H1 (cell line): Measurements from ENCODE around the gene ITGB5.

Experiments
- BCL11A ChIP-seq, 2 experiments: IDR thresholded peaks; one replicate each; pipeline ENCODE4 v1.6.1; 2011; ENCODE audit warnings: low read depth in 2 of 2, low read length in 2 of 2, mild to moderate bottlenecking in 2 of 2
- CTCF ChIP-seq, 3 experiments: IDR thresholded peaks; 1 replicate in 2 of 3; 2 replicates in 1 of 3; pipeline versions ENCODE4 v1.5.1 to v1.6.1; 2011; ENCODE audit warnings: low read length in 3 of 3, mild to moderate bottlenecking in 3 of 3, inconsistent platforms in 2 of 3, low read depth in 1 of 3, moderate library complexity in 1 of 3; ENCODE audit not compliant: insufficient read depth in 1 of 3; ENCODE audit errors: control extremely low read depth in 1 of 3
- EP300 ChIP-seq, 2 experiments: IDR thresholded peaks; 1 replicate in 1 of 2; 2 replicates in 1 of 2; pipeline ENCODE4 v1.6.1; 2011 to 2012; ENCODE audit warnings: low read depth in 2 of 2, low read length in 2 of 2, mild to moderate bottlenecking in 2 of 2, borderline replicate concordance in 1 of 2, inconsistent platforms in 1 of 2, moderate library complexity in 1 of 2
- EZH2 ChIP-seq: fragments of 200-600 bp; sonication (generic); IDR thresholded peaks from 2 replicates; pipeline ENCODE4 v1.7.1; 2012; ENCODE audit warnings: low read depth, mild to moderate bottlenecking, moderate library complexity, low read length, inconsistent platforms; ENCODE audit not compliant: severe bottlenecking
- JUN ChIP-seq: IDR thresholded peaks from 2 replicates; pipeline ENCODE4 v1.6.1; 2011; ENCODE audit warnings: low read depth, mild to moderate bottlenecking, improper control_type of control experiment, low read length
- JUND ChIP-seq: IDR thresholded peaks from 2 replicates; pipeline ENCODE4 v1.6.1; 2011; ENCODE audit warnings: mild to moderate bottlenecking, improper control_type of control experiment, low read length
- POLR2AphosphoS5 ChIP-seq: IDR thresholded peaks from 2 replicates; pipeline ENCODE4 v1.6.1; 2011; ENCODE audit warnings: low read depth, low read length
- SIN3A ChIP-seq, 2 experiments: IDR thresholded peaks in 1 of 2; conservative IDR thresholded peaks in 1 of 2; 2 replicates each; pipeline ENCODE4 v1.6.1; 2011 to 2012; ENCODE audit warnings: low read length in 2 of 2, improper control_type of control experiment in 1 of 2, low read depth in 1 of 2, mild to moderate bottlenecking in 1 of 2
- SP1 ChIP-seq: IDR thresholded peaks from 2 replicates; pipeline ENCODE4 v1.6.1; 2011; ENCODE audit warnings: low read depth, low read length
- SUZ12 ChIP-seq: fragments of 200-600 bp; sonication (generic); IDR thresholded peaks from 2 replicates; pipeline ENCODE4 v1.6.1; 2012; ENCODE audit warnings: mild to moderate bottlenecking, inconsistent platforms, low read length, moderate library complexity, mixed read lengths

GRCh38 chr3:124850212-124850611 is 37.0 kb downstream of the ITGB5 start:
- TF ChIP-seq SP1 (no peak), EZH2 (no peak), SIN3A (conservative IDR thresholded peaks at IDR 0.05 in 1 of 2, IDR thresholded peaks at IDR 0.05 in 1 of 2; ENCODE audit: low read depth in 1 of 2, low read length in 2 of 2) (no peak), CTCF (IDR thresholded peaks at IDR 0.05; ENCODE audit: control extremely low read depth in 1 of 3, insufficient read depth in 1 of 3, low read depth in 1 of 3, low read length in 3 of 3) (no peak), POLR2AphosphoS5 (no peak), BCL11A (IDR thresholded peaks at IDR 0.05; ENCODE audit: low read depth in 2 of 2, low read length in 2 of 2) (no peak), JUN (no peak), JUND (no peak), EP300 (IDR thresholded peaks at IDR 0.05; ENCODE audit: borderline replicate concordance in 1 of 2, low read depth in 2 of 2, low read length in 2 of 2) (no peak), SUZ12 (no peak)
